ENCODE data around the gene ENTREP3.

ENTREP3 gene

DNA sequence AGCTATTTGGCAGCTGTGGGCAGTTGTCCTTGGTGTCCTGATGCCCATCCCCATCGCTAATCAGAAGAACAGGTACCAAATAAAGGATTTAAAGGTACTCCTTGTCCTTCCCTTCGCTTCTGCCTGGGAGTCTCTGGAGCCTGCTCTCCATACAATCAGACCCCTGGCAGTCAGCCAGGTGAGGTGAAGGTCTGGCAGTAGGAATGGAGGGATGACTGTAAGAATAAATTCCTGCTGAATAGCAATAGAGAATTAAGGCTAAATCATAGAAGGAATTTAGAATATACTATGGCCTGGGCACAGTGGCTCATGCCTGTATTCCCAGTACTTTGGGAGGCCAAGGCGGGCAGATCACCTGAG lies 56.8 kb downstream of the ENTREP3 start:
- no peak for DNase-seq (ENCODE audit: low spot score)

DNA sequence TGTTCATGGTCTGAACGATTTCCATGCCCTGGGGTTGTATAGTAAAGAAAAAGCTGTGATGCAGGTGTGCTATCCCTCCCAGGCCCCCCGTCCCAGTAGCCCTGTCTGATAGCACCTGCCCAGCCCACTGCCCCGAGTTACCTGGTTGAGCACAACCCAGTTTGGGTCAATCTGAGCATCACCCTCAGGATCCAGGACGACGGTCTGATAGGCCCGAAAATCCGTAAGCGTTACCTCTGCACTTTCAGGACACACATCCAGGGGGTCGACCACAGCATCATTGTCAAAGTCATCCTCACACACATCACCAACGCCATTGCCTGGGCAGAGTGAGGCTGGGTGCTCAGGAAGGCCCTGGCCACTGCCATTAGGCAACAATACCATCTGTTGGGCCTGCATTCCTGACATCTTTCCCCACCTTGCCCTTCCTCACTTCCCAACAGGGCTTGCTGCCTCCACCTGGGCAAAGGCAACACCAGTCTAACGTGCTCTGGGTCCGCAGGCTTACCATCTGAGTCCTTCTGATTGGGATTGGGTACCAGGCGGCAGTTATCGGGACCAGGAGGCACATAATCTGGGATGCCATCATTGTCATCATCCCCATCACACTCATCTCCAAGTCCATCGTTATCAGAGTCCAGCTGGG lies 57.3 kb downstream of the ENTREP3 start:
- no peak for DNase-seq (ENCODE audit: low spot score)

Data from putamen (tissue), 1 donor.